CD14-positive monocyte (primary cell): ENCODE data around the gene STK38. TPM values are rescaled to one million over a fixed set of nuclear protein-coding genes. Genes with fewer than 3 reads are reported as not detected.

Source experiments
- DNase-seq, 3 donors: peaks; one replicate each; pipeline ENCODE4 v3.0.0-alpha.2; 2011 to 2022
- H2AFZ ChIP-seq: 2 replicates; pipeline ENCODE4 v1.6.0; 2012; ENCODE audit warnings: mild to moderate bottlenecking, low read depth, low read length, inconsistent platforms; ENCODE audit not compliant: insufficient read depth, poor library complexity, severe bottlenecking
- H3K27ac ChIP-seq, 2 donors: 1 replicate in 1 of 2; 2 replicates in 1 of 2; pipeline ENCODE4 v1.5.1; 2012 to 2013; ENCODE audit warnings: low read length in 2 of 2, control low read depth in 1 of 2, inconsistent platforms in 1 of 2, low read depth in 1 of 2, mild to moderate bottlenecking in 1 of 2
- H3K27me3 ChIP-seq, 2 donors: one replicate each; pipeline versions ENCODE4 v1.6.0 to v1.6.1; 2011 to 2013; ENCODE audit warnings: low read length in 2 of 2; ENCODE audit not compliant: control insufficient read depth in 2 of 2, insufficient read depth in 2 of 2
- H3K36me3 ChIP-seq, 2 donors: replicated peaks in 1 of 2; 1 replicate in 1 of 2; 2 replicates in 1 of 2; pipeline versions ENCODE4 v1.5.1 to v1.6.1; 2012 to 2013; ENCODE audit warnings: low read length in 2 of 2, control low read depth in 1 of 2, inconsistent platforms in 1 of 2, mild to moderate bottlenecking in 1 of 2; ENCODE audit not compliant: insufficient read depth in 2 of 2, control insufficient read depth in 1 of 2
- H3K4me1 ChIP-seq, 2 donors: 1 replicate in 1 of 2; 2 replicates in 1 of 2; pipeline versions ENCODE4 v1.5.1 to v1.6.1; 2012 to 2013; ENCODE audit warnings: low read length in 2 of 2, control low read depth in 1 of 2, inconsistent platforms in 1 of 2, mild to moderate bottlenecking in 1 of 2, moderate library complexity in 1 of 2; ENCODE audit not compliant: insufficient read depth in 2 of 2, control insufficient read depth in 1 of 2
- H3K4me2 ChIP-seq: replicated peaks from 2 replicates; pipeline ENCODE3; 2012; ENCODE audit warnings: low read length, moderate library complexity, mild to moderate bottlenecking; ENCODE audit not compliant: poor library complexity, severe bottlenecking; ENCODE audit errors: extremely low read depth
- H3K4me3 ChIP-seq, 3 experiments: fragments of 200-600 bp in 1 of 3; sonication (generic) in 1 of 3; replicated peaks in 1 of 3; 1 replicate in 2 of 3; 2 replicates in 1 of 3; pipeline ENCODE4 v1.5.1; 2011 to 2013; ENCODE audit warnings: low read length in 3 of 3, mild to moderate bottlenecking in 3 of 3, control low read depth in 2 of 3, low read depth in 2 of 3, inconsistent platforms in 1 of 3, moderate library complexity in 1 of 3
- H3K79me2 ChIP-seq: 2 replicates; pipeline ENCODE4 v1.6.0; 2012; ENCODE audit warnings: mild to moderate bottlenecking, control low read depth, inconsistent platforms, low read length, moderate library complexity; ENCODE audit not compliant: insufficient read depth
- H3K9ac ChIP-seq: 2 replicates; pipeline ENCODE4 v1.6.0; 2017; ENCODE audit warnings: low read length, mild to moderate bottlenecking; ENCODE audit not compliant: insufficient read depth, poor library complexity, severe bottlenecking
- H3K9me3 ChIP-seq, 2 donors: replicated peaks in 1 of 2; 1 replicate in 1 of 2; 2 replicates in 1 of 2; pipeline versions ENCODE4 v1.5.1 to v1.6.1; 2012 to 2013; ENCODE audit warnings: low read length in 2 of 2, control low read depth in 1 of 2; ENCODE audit not compliant: control insufficient read depth in 1 of 2, insufficient read depth in 1 of 2
- H4K20me1 ChIP-seq: 2 replicates; pipeline ENCODE4 v1.6.0; 2012; ENCODE audit warnings: mild to moderate bottlenecking, low read length, control low read depth, moderate library complexity; ENCODE audit not compliant: insufficient read depth
- H3K27ac Mint-ChIP-seq, 7 donors: one replicate each; pipeline ENCODE4 v1.8.0; 2020; ENCODE audit warnings: mild to moderate bottlenecking in 7 of 7, mixed read lengths in 7 of 7, moderate library complexity in 6 of 7, inconsistent platforms in 2 of 7
- H3K27me3 Mint-ChIP-seq, 3 donors: one replicate each; pipeline ENCODE4 v1.8.0; 2021 to 2022; ENCODE audit warnings: low read depth in 3 of 3, mild to moderate bottlenecking in 3 of 3, mixed read lengths in 3 of 3, moderate library complexity in 3 of 3, inconsistent platforms in 1 of 3
- H3K36me3 Mint-ChIP-seq, 2 donors: one replicate each; pipeline ENCODE4 v1.8.0; 2020; ENCODE audit warnings: mixed read lengths in 2 of 2, inconsistent platforms in 1 of 2, mild to moderate bottlenecking in 1 of 2
- H3K4me1 Mint-ChIP-seq: one replicate; pipeline ENCODE4 v1.8.0; 2020; ENCODE audit warnings: mild to moderate bottlenecking, mixed read lengths
- H3K4me3 Mint-ChIP-seq, 2 donors: one replicate each; pipeline ENCODE4 v1.8.0; 2020; ENCODE audit warnings: mild to moderate bottlenecking in 2 of 2, mixed read lengths in 2 of 2, moderate library complexity in 1 of 2
- H3K9me3 Mint-ChIP-seq, 7 donors: one replicate each; pipeline ENCODE4 v1.8.0; 2020 to 2022; ENCODE audit warnings: mixed read lengths in 7 of 7, mild to moderate bottlenecking in 6 of 7, moderate library complexity in 6 of 7, inconsistent platforms in 2 of 7
- WGBS: methylation state at CpG from one replicate; pipeline ENCODE4 v1.1.5; 2013; ENCODE audit warnings: missing lambda C conversion rate; ENCODE audit not compliant: insufficient coverage; 5-methylcytosine and 5-hydroxymethylcytosine counted together
- intact Hi-C, 2 donors: fragments of 100-400 bp; cut with micrococcal nuclease; formaldehyde crosslinking; loops; one replicate each; pipeline versions ENCODE4 v1.15.0 to v1.15.1; 2023
- polyA plus RNA-seq, 3 donors: library from polyadenylated mRNA; depleted of rRNA in 1 of 3; unstranded in 2 of 3; stranded (reverse) in 1 of 3; fragments of 300-500 nt in 2 of 3; fragments of >200 nt in 1 of 3; fragmentation: Illumina TruSeq in 2 of 3; gene quantifications; 1 replicate in 2 of 3; 2 replicates in 1 of 3; pipeline ENCODE4 v1.2.3, GENCODE V29; 2012 to 2021
- TF ChIP-seq, protein P1 (sequence below): fragments of 200-600 bp; IDR thresholded peaks from one replicate; pipeline ENCODE4 v1.8.0; 2022; ENCODE audit warnings: antibody characterized with exemption, mild to moderate bottlenecking

STK38 gene
- polyA plus RNA-seq, 3 donors: 57.1 to 95.7 (median 58.4) TPM

- DNase-seq: no peak
- H3K4me1 Mint-ChIP-seq: peaks cover 16% of the 10 kb centered on the region
- peaks cover 15 to 16% of the 10 kb centered on the region in 2 donors for H3K4me1 ChIP-seq
- no peak overlapping the region for H3K4me3 ChIP-seq
- H3K9me3 ChIP-seq: peaks cover 0 to 6% of the 10 kb centered on the region in 2 donors
- H3K4me3 Mint-ChIP-seq: no peak overlapping the region
- H3K27me3 Mint-ChIP-seq: no peaks in the 10 kb centered on the region
- intact Hi-C loops: no loop called here
- peaks cover 0 to 11% (median 4%) of the 10 kb centered on the region in 7 donors for H3K9me3 Mint-ChIP-seq
- H3K9ac ChIP-seq: no peak overlapping the region
- TF ChIP-seq, protein P1, sequence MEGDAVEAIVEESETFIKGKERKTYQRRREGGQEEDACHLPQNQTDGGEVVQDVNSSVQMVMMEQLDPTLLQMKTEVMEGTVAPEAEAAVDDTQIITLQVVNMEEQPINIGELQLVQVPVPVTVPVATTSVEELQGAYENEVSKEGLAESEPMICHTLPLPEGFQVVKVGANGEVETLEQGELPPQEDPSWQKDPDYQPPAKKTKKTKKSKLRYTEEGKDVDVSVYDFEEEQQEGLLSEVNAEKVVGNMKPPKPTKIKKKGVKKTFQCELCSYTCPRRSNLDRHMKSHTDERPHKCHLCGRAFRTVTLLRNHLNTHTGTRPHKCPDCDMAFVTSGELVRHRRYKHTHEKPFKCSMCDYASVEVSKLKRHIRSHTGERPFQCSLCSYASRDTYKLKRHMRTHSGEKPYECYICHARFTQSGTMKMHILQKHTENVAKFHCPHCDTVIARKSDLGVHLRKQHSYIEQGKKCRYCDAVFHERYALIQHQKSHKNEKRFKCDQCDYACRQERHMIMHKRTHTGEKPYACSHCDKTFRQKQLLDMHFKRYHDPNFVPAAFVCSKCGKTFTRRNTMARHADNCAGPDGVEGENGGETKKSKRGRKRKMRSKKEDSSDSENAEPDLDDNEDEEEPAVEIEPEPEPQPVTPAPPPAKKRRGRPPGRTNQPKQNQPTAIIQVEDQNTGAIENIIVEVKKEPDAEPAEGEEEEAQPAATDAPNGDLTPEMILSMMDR: no peak
- no peak overlapping the region for H3K27ac ChIP-seq
- no peaks in the 10 kb centered on the region for H3K79me2 ChIP-seq
- H3K4me2 ChIP-seq: no peak overlapping the region
- no peak overlapping the region for H3K27ac Mint-ChIP-seq
- no peak overlapping the region for H2AFZ ChIP-seq
- H4K20me1 ChIP-seq: no peaks in the 10 kb centered on the region
- no peaks in the 10 kb centered on the region for H3K36me3 Mint-ChIP-seq
- WGBS: 100% methylated on average over 2 of the region's 4 CpGs
- H3K36me3 ChIP-seq: no peaks in the 10 kb centered on the region
- H3K27me3 ChIP-seq: no peaks in the 10 kb centered on the region
Observed at GRCh38 chr6:36571122-36572043, 24.1 kb upstream of the STK38 start.

GRCh38 chr6:36570264-36570663, 23.0 kb upstream of the STK38 start:
- Mint-ChIP-seq H3K9me3 (peaks cover 0 to 11% (median 4%) of the 10 kb centered on the region in 7 donors), H3K4me3 (no peak overlapping the region)
- WGBS: no CpG with 5 or more reads among the region's 2 CpGs

More at GRCh38 chr6:36570264-36570663, 23.0 kb upstream of the STK38 start:
- Histone ChIP-seq H3K9me3 (peaks cover 0 to 6% of the 10 kb centered on the region in 2 donors), H3K79me2 (no peaks in the 10 kb centered on the region), H3K27me3 (no peaks in the 10 kb centered on the region), H3K9ac (no peak overlapping the region), H3K4me2 (no peak overlapping the region), H3K27ac (no peak overlapping the region), H4K20me1 (no peaks in the 10 kb centered on the region), H2AFZ (no peak overlapping the region), H3K4me3 (no peak overlapping the region), H3K4me1 (peaks cover 16 to 18% of the 10 kb centered on the region in 2 donors), H3K36me3 (no peaks in the 10 kb centered on the region)
- peak in 1 of 3 donors; percentile 16 for DNase-seq
- no peaks in the 10 kb centered on the region for H3K36me3 Mint-ChIP-seq
- peaks cover 13% of the 10 kb centered on the region for H3K4me1 Mint-ChIP-seq
- TF ChIP-seq, protein P1: no peak
- no peak overlapping the region for H3K27ac Mint-ChIP-seq
- no peaks in the 10 kb centered on the region for H3K27me3 Mint-ChIP-seq
- intact Hi-C loops: no loop called here
